Common myeloid progenitor, CD34-positive (primary cell): ENCODE results near the gene FRAT2.
A peak's percentile ranks its signal among the peaks of the same experiment; 100 is the strongest.

Experiments
- CTCF ChIA-PET: fragments of 350-600 bp; sonication (Branson Sonifier 250); formaldehyde crosslinking; loops from one replicate; lab custom pipeline; 2021; ENCODE audit warnings: antibody characterized with exemption; lab: Charles Lee
- POLR2A ChIA-PET: fragments of 350-600 bp; sonication (Branson Sonifier 250); formaldehyde crosslinking; loops from one replicate; lab custom pipeline; 2021; ENCODE audit warnings: antibody characterized with exemption; lab: Charles Lee
- DNase-seq, 3 donors: peaks; one replicate each; pipeline versions ENCODE4 v3.0.0 to v3.0.0-alpha.2; 2013
- H3K27ac ChIP-seq, 2 experiments: 1 replicate in 1 of 2; 2 replicates in 1 of 2; pipeline ENCODE4 v1.7.0; 2013; ENCODE audit warnings: inconsistent platforms in 2 of 2, low read length in 2 of 2, mild to moderate bottlenecking in 2 of 2, low read depth in 1 of 2, moderate library complexity in 1 of 2; ENCODE audit not compliant: severe bottlenecking in 2 of 2, insufficient read depth in 1 of 2, poor library complexity in 1 of 2
- H3K27me3 ChIP-seq, 5 experiments: replicated peaks in 2 of 5; 1 replicate in 3 of 5; 2 replicates in 2 of 5; pipeline versions ENCODE4 v1.6.1 to v1.7.0; 2013; ENCODE audit warnings: low read length in 4 of 5, mild to moderate bottlenecking in 2 of 5, moderate library complexity in 2 of 5, inconsistent platforms in 1 of 5; ENCODE audit not compliant: insufficient read depth in 5 of 5, control insufficient read depth in 4 of 5
- H3K36me3 ChIP-seq, 4 experiments: 1 replicate in 2 of 4; 2 replicates in 2 of 4; pipeline versions ENCODE4 v1.6.1 to v1.7.0; 2013; ENCODE audit warnings: low read length in 3 of 4, control low read depth in 1 of 4, mild to moderate bottlenecking in 1 of 4; ENCODE audit not compliant: control insufficient read depth in 4 of 4, insufficient read depth in 4 of 4
- H3K4me1 ChIP-seq, 4 experiments: 1 replicate in 3 of 4; 2 replicates in 1 of 4; pipeline versions ENCODE4 v1.6.1 to v1.7.1; 2013; ENCODE audit warnings: low read length in 3 of 4, mild to moderate bottlenecking in 3 of 4, control low read depth in 1 of 4, inconsistent platforms in 1 of 4, moderate library complexity in 1 of 4; ENCODE audit not compliant: control insufficient read depth in 4 of 4, insufficient read depth in 4 of 4; ENCODE audit errors: control extremely low read depth in 1 of 4
- H3K4me3 ChIP-seq, 7 experiments: 1 replicate in 4 of 7; 2 replicates in 3 of 7; pipeline versions ENCODE4 v1.5.1 to v1.7.0; 2013; ENCODE audit warnings: mild to moderate bottlenecking in 7 of 7, low read length in 6 of 7, moderate library complexity in 6 of 7, inconsistent platforms in 2 of 7, low read depth in 2 of 7, control low read depth in 1 of 7; ENCODE audit not compliant: insufficient read depth in 4 of 7, control insufficient read depth in 1 of 7; ENCODE audit errors: extremely low read depth in 1 of 7
- H3K9me3 ChIP-seq, 5 experiments: 1 replicate in 4 of 5; 2 replicates in 1 of 5; pipeline versions ENCODE4 v1.6.1 to v1.7.1; 2013; ENCODE audit warnings: low read length in 4 of 5, mild to moderate bottlenecking in 2 of 5, inconsistent platforms in 1 of 5, low read depth in 1 of 5, moderate library complexity in 1 of 5; ENCODE audit not compliant: control insufficient read depth in 4 of 5, insufficient read depth in 2 of 5; ENCODE audit errors: control extremely low read depth in 1 of 5
- WGBS: methylation state at CpG from one replicate; pipeline ENCODE4 v1.1.5; 2013; ENCODE audit not compliant: insufficient coverage; 5-methylcytosine and 5-hydroxymethylcytosine counted together

Gene FRAT2

GRCh38 chr10:97312897-97313296, 21.6 kb downstream of the FRAT2 start:
- peak; percentile 26 to 73 (median 62) for DNase-seq
- Histone ChIP-seq H3K27ac (no peak overlapping the region), H3K36me3 (no peaks in the 10 kb centered on the region), H3K27me3 (no peaks in the 10 kb centered on the region), H3K4me3 (no peak overlapping the region), H3K4me1 (peaks cover 0 to 3% (median under 1%) of the 10 kb centered on the region in 4 experiments), H3K9me3 (no peaks in the 10 kb centered on the region)
- POLR2A ChIA-PET, result no interaction called here
- CTCF ChIA-PET, result interaction anchor here (1.1 to 1.4 kb wide), 3 partner anchors 8 to 21 kb away, joined by 3 read pairs; no protein-coding TSS in a partner anchor
- 80% methylated on average over 1 of the region's 6 CpGs for WGBS

DNA sequence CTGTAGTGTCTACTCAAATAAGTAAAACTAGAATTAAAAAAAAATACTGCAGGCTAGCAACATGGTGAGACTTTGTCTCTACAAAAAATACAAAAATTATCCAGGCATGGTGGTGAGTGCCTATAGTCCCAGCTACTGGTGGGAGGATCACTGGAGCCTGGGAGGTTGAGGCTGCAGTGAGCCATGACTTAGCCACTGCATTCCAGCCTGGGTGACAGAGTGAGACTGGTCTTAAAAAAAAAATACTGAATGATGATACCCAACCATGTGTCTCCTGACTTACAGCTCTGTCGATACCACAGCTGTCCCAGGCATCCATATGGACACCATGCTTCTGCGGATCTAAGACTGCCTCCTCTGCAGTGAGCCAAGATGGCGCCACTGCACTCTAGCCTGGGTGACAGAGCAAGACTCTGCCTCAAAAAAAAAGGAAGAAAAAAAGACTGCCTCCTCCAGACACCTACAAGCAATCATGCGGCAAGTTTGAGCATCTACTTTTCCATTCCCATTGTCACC, 23.4 kb downstream of the FRAT2 start:
- WGBS, result 95% methylated on average over 4 of the region's 4 CpGs
- no peaks in the 10 kb centered on the region for H3K9me3 ChIP-seq
- CTCF ChIA-PET, result interaction anchor here (1.0 to 1.4 kb wide), 3 partner anchors 9 to 32 kb away, joined by 3 read pairs; no protein-coding TSS in a partner anchor
- no peaks in the 10 kb centered on the region for H3K27me3 ChIP-seq
- H3K4me1 ChIP-seq, result no peaks in the 10 kb centered on the region
- H3K36me3 ChIP-seq, result no peaks in the 10 kb centered on the region
- no peak overlapping the region for H3K4me3 ChIP-seq
- POLR2A ChIA-PET, result interaction anchor here (0.9 kb wide), 1 partner anchor 9 kb away, joined by 4 read pairs; no protein-coding TSS in a partner anchor
- H3K27ac ChIP-seq, result no peak overlapping the region
- no peak for DNase-seq

- 85% methylated on average over 9 of the region's 10 CpGs for WGBS
- no peaks in the 10 kb centered on the region for H3K4me1 ChIP-seq
- H3K9me3 ChIP-seq, result no peaks in the 10 kb centered on the region
- no peak overlapping the region for H3K4me3 ChIP-seq
- H3K27me3 ChIP-seq, result no peaks in the 10 kb centered on the region
- POLR2A ChIA-PET, result interaction anchor here (0.7 to 0.8 kb wide), 2 partner anchors 12 to 409 kb away, joined by 3 to 4 read pairs; no protein-coding TSS in a partner anchor
- H3K36me3 ChIP-seq, result no peaks in the 10 kb centered on the region
- no peak overlapping the region for H3K27ac ChIP-seq
- DNase-seq, result no peak
- CTCF ChIA-PET, result interaction anchor here (1.0 to 1.6 kb wide), 2 partner anchors 11 to 20 kb away, joined by 3 to 4 read pairs; partner anchors contain the start of gene FRAT1
These were observed 26.4 kb downstream of the FRAT2 start for GRCh38 chr10:97307866-97308780.

GRCh38 chr10:97307441-97307840, 27.1 kb downstream of the FRAT2 start:
- Histone ChIP-seq H3K4me1 (no peaks in the 10 kb centered on the region), H3K4me3 (no peak overlapping the region), H3K27ac (no peak overlapping the region), H3K9me3 (no peaks in the 10 kb centered on the region), H3K36me3 (no peaks in the 10 kb centered on the region), H3K27me3 (no peaks in the 10 kb centered on the region)
- whole genome bisulfite sequencing, result 100% methylated on average over 1 of the region's 1 CpG
- CTCF ChIA-PET, result interaction anchor here (1.0 to 1.6 kb wide), 2 partner anchors 12 to 21 kb away, joined by 3 to 4 read pairs; partner anchors contain the start of gene FRAT1
- POLR2A ChIA-PET, result no interaction called here
- DNase-seq, result no peak

GRCh38 chr10:97302088-97302791, 32.3 kb downstream of the FRAT2 start:
- Histone ChIP-seq H3K9me3 (no peaks in the 10 kb centered on the region), H3K4me1 (no peaks in the 10 kb centered on the region), H3K36me3 (no peaks in the 10 kb centered on the region), H3K27ac (no peak overlapping the region), H3K4me3 (no peak overlapping the region), H3K27me3 (no peaks in the 10 kb centered on the region)
- ChIA-PET CTCF (no interaction called here), POLR2A (no interaction called here)
- WGBS, result 99% methylated on average over 8 of the region's 11 CpGs
- no peak for DNase-seq

DNA sequence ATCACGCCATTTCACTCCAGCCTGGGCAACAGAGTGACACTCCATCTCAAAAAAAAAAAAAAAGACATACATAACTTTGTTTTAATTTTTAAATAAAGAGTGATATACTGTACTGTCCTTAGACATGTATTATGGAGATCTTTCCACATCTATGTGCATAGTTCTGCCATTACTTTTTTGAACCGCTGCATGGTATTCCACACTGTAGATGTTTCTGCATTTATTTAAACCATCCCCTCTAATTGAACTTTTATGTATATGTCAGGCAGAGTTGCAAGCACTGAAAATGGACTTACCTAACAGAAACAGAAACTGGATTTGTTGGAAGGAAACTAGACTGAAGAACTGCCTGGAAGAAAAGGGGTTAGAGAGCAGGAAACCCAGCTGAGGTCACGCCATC, 33.5 kb downstream of the FRAT2 start:
- Histone ChIP-seq H3K27me3 (no peaks in the 10 kb centered on the region), H3K9me3 (no peaks in the 10 kb centered on the region), H3K4me3 (no peak overlapping the region), H3K36me3 (no peaks in the 10 kb centered on the region), H3K4me1 (no peaks in the 10 kb centered on the region), H3K27ac (no peak overlapping the region)
- CTCF ChIA-PET, result no interaction called here
- no CpG with 5 or more reads among the region's 3 CpGs for WGBS
- no peak for DNase-seq
- POLR2A ChIA-PET, result no interaction called here
